Suppressor macrophage treated with lipopolysaccharide for 1 hour (primary cell): Measurements from ENCODE around the gene FSD1L.

Source experiments
- DNase-seq, 3 donors: peaks; one replicate each; pipeline ENCODE4 v3.0.0-alpha.2; 2020 to 2022

FSD1L gene

DNA sequence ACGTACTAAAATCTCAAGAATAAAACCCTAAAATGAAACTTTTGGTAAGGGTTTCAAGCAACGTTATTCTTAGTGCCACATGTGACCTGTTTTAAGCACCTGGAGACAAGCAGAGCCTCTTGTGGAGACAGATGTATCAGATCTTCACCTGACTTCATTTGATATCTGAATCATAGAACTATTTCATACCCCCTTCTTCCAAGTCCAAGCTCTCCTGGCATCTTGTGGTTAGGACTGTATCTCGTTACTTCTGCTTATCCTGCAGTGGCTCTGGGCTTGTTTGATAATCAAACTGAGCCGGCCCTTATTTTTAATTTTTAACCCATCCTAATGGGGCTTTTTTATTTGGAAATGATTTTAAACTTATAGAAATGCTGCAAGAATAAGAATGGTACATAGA is 11.1 kb upstream of the FSD1L start:
- no peak for DNase-seq

DNA sequence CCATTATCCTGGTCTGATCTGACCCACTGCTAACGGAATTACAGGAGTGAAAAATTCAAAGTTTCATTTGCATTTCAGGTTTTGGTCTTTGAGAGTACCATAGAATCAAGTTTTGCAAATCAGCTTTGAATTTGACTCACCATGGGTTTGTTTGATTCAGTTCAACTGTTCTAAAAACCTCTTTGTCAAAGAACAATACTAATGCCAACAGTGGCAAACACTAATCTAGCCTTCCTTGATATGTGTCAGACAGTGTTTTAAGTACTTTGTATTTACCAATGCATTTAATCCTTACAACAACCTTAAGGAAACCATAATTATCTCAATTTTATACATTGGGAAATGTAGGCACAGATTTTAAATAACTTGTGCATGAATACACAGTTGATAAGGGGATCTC is 10.1 kb upstream of the FSD1L start:
- DNase-seq = no peak

DNA sequence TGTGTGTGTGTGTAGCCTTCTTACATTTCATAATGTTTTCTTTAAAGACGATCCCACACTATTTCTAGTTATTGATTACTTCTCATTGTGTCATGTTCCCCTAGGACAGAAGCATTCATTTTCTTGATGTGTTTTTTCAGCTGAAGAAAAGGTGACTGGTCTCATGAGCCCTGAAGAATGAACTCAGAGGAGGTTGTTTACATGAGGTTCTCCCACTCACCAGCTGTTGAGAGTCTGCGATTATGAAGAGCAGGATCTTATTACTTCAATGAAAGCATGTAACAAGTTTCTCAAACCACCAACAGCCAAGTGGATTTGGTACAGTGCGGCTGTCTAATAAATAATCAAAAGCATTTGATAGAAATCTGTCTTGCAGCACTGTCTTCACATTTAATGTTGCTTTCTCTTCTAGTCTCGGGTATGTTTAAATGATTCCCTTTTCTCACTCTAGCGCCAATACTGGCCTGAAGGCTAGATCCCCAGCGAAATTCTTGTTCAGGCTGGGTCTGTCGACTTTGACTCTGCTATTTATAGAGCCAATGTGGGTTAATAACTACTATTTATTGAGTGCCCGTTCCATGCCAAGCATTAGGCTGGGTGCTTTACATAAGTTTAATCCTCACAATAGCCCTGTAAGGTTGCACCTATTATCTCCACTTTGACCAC is 9.6 kb upstream of the FSD1L start:
- no peak for DNase-seq

DNA sequence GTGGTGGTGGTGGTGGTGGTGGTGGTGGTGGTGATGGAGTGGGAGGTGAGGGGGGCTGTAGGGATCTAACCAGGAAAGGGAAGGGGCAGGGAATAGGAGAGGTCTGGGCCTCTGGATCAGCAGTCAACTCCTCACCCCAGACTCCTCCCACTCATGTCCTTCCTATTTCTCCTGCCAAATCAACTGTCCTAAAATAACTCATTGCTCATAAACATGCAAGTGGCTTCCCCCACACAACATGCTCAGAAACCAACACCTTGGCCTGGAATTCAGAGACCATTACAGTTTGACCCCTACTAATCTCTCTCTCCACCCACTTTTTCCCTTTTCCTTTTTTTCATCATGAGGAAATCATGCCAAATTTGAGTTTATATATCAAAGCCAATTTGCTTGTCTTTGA is 8.4 kb upstream of the FSD1L start:
- DNase-seq = peak; percentile 49 to 60 (median 53)

DNA sequence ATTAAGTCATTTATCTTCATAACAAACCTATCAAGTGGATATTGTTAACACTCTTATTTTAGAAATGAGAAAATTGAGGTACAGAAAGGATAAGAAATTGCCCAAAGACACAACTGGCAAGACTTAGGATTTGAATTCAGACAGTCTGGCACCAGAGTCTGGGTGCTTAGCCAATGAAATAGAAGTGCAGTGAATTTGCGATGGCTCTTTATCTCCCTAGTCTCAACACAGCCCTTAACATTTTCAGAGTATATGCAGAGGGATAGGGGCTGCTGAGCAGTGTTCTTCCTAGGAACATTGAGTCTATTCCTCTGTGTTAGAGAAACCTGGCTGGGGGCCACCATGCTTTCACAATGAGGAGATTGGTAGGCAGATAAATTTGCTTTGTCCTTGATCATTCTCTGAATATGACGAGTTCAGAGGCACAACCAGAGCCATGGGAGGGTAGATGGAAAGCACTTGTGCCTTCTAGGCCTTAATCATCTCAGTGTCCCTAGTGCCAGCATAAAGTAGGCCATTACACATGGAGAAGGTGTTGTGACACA is 6.1 kb upstream of the FSD1L start:
- no peak for DNase-seq

DNA sequence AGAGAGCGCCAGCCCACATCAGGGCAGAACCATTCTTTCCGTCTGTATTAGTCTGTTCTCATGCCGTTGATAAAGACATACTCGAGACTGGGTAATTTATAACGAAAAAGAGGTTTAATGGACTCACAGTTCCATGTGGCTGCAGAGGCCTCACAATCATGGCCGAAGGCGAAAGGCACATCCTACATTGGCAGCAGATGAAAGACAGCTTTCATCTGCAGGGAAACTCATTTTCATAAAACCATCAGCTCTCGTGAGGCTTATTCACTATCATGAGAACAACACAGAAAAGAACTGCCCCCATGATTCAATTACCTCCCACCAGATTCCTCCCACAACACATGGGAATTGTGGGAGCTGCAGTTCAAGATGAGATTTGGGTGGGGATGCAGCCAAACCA is 4.7 kb upstream of the FSD1L start:
- DNase-seq = no peak

DNA sequence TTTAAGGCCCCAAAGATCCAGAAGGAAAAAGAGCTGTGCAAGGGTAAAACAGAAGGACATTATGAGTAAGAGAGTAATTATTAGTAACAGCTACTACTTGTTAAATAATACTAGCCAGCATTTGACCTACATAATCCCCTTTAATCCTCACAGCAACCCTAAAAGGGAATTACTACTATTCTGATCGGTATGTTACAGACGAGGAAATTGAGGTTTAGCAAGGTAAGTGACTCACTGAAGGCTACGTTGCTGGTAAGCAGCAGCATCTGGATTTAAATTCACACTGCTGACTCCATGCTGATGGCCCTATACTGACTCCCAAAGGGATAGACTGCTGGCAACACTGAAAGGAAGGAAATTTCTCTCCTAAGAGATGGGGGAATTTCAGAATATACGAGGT is 3.7 kb upstream of the FSD1L start:
- no peak for DNase-seq

DNA sequence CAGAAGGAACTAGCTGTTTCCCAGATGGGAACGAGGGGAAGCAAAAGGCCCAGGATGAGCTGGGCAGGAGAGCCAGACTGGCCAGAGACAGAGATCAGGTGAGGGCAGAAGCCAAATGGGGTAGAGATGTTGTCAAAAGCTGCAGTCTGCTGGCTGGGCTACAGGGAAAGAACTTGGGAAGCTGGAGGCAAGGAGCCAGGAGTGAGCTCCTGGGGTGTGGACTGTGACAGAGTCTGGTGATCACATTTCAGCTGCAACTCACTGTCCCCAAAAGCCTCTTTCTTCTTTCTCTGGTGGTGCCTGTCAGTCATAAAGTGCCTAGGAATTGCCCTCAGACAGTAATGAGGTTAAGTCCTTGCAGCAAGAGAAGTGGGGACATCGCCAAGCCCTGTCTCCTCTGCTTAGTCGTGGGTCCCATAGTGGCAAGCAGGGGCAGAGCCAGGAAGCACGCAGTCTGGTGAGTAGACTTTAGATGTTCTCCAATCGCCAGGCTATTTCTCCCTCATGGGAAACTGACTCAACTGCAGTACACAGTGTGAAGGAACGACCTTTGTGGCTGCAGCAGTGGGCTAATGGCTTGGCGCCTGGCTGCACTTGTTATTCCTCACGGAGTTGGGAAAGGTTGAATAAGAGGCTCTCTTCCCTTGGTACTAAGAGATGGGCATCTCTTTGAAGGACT is 2.5 kb upstream of the FSD1L start:
- no peak for DNase-seq

DNA sequence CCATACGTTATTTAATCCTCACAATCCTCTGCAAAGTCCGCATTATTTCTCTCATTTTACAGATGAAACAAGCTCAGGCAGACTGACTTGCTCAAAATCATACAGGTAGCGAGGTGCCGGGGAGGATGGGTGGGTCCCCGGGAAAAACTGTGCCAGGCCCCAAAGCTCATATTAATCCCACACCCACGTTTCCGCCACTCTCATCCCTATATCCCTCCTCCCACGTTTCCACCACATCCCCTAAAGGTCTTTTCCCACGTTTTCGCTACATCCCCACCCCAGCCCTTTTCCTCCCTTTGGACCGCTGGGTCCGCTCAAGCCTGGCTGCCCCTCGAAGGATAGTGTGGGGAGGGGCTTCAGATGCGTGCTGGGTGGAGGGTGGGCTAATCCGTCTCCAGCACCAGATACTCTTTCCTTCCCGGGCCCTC is 434 bp upstream of the FSD1L start:
- DNase-seq = peak in 1 of 3 donors; percentile 15

DNA sequence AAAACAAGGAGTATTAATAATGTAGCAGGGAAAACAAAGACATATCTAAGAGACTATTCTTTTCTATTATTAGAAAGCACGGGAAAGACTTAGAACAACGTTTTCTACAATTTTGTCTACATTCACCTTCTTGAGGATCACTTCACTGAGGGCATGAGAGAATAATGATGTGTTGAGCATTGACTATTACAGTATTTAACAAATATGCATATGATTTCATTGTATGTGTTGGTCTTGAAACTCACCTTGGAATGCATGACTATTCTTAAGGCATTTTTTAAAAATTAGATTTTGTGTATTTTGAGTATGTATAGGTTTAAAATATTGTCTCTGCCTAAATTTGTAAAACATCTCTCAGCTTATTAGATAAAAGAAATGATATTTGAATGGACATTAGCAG is 1.2 kb downstream of the FSD1L start:
- DNase-seq = no peak

DNA sequence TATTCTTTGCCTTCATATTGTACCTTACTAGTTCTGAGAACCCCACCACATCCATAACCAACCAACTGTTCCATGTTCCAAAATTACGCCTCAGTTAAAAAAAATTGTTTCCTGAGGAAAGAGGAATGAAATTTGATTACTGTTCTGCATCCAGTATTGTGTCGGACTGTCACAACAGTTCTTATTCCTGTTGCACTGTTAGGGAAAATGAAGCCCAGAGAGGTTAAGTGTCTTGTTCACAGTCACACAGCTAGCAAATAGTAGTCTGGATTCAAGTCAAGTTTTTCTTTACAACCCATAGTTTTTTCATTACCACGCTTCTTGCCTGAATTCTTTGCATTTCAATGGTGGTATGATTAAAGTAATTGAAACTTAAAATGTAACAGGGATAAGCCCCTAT is 4.4 kb downstream of the FSD1L start:
- DNase-seq = no peak

DNA sequence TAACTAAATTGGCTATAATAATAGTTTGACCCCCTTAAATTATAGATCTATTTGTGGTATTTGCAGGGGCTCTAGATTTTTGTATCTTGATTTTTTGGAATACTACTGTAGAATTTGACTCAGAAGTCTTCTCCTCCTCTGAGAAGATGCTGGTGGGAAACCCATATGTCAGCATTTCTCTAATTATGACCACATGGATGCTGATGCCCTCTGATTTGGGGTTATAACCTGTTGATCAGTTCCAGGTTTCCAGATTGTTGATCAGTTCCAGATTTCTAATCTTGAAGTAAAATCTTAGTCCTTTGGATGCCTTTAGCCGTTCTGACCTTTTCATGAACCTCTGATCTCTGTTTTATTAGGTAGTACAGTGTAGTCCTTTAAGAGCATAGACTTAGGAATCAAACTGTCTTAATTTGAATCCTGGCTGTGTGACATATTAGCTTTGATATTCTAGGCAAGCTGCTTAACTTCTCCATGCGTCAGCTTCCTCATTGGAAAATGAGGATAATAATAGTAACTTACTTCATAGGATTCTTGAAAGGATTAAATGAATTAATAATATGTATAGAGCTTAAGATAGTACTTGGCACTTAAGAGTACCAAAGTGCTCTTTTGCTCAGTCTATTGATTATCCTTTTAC is 8.1 kb downstream of the FSD1L start:
- peak in 2 of 3 donors; percentile 22 to 31 for DNase-seq

DNA sequence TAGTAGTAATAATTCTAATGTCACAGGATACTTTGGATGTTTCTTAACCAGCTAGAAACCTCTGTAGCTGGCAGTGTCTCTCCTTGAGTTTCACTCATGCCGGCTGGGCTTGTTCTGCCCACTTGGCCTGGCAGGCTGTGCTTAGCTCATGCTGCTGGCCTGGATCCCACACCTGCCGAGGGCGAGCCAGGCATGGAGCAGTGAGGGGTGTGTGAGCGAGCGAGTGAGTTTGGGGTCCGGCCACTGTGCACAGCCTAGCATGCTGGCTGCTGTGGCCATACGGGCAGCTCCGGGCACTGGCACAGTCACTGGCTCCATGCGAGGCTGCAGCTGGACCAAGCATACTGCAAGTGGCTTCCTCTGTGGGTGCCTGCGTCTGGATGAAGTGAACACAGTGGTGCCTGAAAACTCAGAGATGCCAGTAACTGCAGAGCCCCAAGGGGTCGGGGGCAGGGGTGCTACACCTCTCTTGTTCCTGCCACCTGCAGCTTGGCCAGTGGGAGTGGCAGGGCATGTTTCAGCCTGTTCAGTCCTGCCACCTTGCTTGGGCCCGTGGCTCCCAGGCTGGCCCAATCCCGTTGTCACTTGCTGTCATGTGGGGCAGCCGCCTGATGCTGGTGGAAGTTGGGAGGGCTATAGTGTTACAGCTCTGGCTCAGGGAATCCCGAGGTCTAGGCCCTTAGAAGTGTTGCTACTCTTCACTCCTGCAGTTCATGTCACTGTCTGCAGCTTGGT is 9.9 kb downstream of the FSD1L start:
- no peak for DNase-seq

DNA sequence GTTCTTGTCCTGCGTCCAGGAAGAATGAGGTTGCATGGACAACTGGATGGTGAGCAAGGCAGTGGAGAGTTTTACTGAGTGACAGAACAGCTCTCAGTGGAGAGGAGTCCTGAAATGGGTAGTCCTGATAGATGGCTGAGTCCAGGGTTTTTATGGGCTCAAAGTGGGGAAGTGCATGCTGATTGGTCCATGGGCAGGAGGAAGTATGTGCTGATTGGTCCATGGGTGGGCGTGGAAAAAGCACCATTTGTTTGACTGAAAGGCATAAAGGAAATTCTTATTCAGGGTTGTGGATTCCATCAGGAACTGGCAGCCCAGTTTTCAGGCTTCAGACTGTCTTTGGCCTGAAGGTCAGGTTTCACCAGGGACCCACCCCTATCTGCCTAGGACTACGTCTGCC is 10.6 kb downstream of the FSD1L start:
- DNase-seq = no peak

DNA sequence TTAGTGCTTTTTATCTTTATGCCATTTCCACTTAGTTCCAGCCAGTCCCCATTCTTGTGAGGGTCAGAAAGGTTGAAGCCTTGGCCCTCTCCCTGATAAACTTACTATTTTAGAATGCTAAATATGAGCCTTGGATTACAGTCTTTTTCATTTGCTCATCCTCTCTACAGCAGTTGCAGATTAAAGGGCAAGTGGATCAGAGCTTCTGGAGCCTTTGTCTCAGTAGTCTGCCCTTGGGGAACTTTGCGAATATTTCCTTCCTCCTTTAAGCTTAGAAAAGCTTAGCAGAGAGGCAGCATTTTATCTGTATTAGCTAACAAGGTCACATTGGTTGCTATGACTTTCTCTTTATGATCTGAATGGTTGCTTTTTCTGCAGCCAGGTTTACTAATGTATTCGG is 11.5 kb downstream of the FSD1L start:
- peak in 2 of 3 donors; percentile 29 to 35 for DNase-seq

DNA sequence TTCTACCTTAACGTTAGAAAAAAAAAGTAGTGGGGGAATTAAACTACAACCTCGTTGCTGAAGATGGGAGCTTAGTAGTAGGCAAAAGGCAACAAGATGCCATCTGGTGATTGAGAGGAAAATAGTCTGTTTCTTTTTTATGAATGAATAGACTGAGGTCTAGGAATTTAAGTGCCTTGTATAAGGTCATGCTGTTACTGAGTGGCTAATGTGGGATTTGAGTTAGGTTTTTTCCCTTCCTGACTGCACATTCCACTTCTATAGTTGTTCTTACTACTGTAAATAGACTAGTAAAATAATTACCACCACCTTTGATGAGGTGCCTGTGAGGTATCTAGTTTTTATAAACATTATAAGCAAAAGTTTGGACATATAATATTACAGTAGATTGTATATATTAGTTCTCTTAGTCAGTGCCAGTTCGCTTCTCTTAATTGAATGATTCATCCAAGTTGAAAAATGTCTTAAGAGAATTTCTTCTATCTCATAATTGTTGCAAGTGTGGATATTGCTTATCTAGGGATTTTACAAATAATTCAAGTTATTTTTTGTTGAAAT is 19.1 kb downstream of the FSD1L start:
- DNase-seq = peak in 1 of 3 donors; percentile 21

DNA sequence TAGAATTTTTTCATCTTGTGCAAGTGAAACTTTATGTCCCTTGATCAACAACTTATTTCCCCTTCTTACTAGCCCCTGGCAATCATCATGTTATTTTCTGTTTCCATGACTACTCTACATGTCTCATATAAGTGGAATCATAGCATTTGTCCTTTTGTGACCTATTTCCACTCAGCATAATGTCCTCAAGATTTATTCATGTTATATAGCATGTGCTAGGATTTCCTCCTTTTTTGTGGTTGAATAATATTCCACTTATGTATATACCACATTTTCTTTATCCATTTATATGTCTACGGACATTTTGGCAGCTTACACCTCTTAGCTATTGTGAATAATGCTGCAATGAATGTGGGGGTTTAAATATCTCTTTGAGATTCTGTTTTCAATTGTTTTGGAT is 21.0 kb downstream of the FSD1L start:
- no peak for DNase-seq

DNA sequence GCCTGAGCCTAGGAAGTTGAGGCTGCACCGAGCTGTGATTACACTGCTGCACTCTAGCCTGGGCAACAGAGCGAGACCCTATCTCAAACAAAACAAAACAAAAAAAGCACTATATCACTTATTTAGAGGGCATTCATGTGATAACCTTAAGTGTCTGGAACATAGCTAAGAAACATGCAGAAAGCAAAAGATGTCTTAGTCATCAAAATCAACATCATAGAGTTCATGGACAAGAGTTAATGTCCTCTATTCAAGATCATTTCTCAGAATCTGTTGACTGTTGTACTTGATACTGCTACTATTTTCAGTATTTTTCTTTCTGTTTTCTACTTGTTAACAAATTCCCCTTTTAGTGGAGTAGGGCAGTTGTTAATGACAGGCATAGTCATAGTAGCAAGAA is 25.4 kb downstream of the FSD1L start:
- DNase-seq = no peak

DNA sequence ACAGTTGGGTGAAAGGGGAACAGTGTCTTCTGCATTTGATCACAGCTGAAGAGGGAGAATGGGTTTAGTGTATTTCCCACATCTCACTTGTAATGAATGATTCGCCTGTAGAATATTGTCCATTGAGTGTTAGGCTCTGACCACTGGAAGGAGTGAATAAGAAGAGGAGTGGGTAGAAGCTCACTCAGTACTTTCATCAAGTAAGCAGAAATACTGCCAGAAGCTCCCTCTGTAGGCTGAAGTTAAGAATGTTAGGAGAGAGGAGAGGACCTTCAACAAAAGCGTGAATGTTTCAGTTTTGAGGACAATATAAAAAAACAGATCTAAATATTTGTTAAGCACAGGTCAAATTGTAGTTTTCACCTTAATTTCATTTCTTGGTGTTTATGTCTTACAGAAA is 27.5 kb downstream of the FSD1L start:
- DNase-seq = peak; percentile 36 to 62 (median 52)

DNA sequence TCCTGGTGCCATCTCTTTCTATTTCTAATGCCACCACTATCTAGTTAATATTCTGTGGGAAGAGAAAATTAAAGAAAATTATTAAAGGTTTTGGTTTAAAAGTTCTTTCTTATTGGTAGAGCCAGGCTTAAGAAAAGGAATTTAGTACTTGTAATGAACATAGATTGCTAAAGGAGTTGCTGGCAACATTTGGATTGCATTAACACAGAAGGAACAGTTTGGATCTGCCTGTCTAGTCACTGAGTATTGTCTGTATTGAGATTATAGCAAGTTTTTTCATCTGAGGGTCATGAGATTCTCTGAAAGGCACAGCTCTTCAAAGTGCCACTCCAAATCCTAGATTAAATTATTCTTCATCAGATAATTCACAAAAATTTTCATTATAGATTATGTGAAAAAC is 32.0 kb downstream of the FSD1L start:
- DNase-seq = no peak

DNA sequence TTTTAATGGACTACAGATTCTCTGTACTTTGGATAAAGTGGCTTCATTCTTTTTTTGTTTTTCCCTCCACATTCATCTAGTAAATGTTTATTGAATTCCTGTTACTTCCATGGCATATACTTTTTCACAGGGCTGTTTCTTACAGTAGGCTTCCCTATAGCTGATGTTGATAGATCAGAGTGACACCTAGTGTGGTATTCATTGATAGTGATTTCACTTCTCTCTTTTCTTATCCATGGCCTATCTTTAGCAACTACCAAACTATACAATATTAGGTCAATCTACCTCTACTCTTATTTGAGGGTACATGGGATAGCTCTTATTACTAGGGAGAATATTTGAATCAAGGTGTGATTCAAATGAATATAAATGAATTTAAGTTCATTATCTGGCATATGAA is 35.8 kb downstream of the FSD1L start:
- no peak for DNase-seq

DNA sequence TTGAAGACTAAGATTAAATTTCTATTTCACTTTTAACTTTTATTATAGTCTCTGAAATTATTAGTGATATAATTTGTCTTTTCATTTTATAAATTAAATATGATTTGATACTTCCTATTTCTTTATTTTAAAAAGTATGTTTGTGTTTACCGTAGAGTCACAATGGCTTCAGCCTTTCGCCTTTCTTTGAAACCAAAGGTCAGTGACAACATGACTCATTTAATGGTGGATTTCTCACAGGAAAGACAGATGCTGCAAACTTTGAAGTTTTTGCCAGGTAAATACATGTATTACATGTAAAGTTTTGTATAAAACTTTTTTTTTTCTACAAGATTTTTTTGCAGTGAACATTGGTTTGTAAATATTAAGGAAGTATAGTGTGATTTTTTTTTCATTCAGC is 36.4 kb downstream of the FSD1L start:
- no peak for DNase-seq

DNA sequence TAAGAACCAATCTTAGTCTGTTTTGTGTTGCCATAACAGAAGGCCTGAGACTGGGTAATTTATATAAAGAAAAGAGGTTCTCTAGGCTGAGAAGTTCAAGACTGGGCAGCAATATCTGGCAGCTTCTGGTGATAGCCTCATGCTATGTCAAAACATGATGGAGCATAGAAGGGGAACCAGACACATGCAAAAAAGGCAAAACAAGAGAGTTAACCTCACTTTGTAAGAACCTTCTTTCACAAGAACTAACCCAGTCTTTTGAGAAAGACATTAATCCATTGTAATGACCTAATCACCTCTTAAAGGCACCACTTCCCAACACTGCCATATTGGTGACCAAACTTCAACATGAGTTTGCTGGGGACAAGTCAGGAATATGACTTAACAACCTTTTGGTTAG is 37.3 kb downstream of the FSD1L start:
- DNase-seq = no peak
